GM12891 (cell line): ENCODE results near the gene TMEM255B.
"Not testable (repeated sequence)": the region's sequence is repeated elsewhere in the genome, so short reads cannot be mapped to it uniquely, and the experiment has no call there.

Experiments
- DNase-seq: peaks from one replicate; pipeline ENCODE4 v3.0.0; 2011; ENCODE audit warnings: low spot score; ENCODE audit not compliant: insufficient read length
- FAIRE-seq: peaks from 2 replicates; lab custom pipeline; 2011; peaks lifted over from hg19 to GRCh38; lab: Jason Lieb, UNC
- PAX5 ChIP-seq: IDR thresholded peaks from 2 replicates; pipeline ENCODE4 v1.6.1; 2011; ENCODE audit warnings: low read length, moderate library complexity, mild to moderate bottlenecking; ENCODE audit not compliant: insufficient read depth, severe bottlenecking
- POLR2A ChIP-seq: IDR thresholded peaks from 2 replicates; pipeline ENCODE4 v1.6.1; 2011; ENCODE audit warnings: low read depth, low read length, control low read depth
- POLR2AphosphoS5 ChIP-seq: IDR thresholded peaks from 2 replicates; pipeline ENCODE4 v1.6.1; 2011; ENCODE audit warnings: low read depth, low read length, control low read depth
- POU2F2 ChIP-seq: IDR thresholded peaks from 2 replicates; pipeline ENCODE4 v1.6.1; 2011; ENCODE audit warnings: low read depth, mild to moderate bottlenecking, control low read depth, low read length, moderate library complexity
- SPI1 ChIP-seq: IDR thresholded peaks from 2 replicates; pipeline ENCODE4 v1.6.1; 2011; ENCODE audit warnings: low read depth, low read length, control low read depth
- TAF1 ChIP-seq: IDR thresholded peaks from 2 replicates; pipeline ENCODE4 v1.6.1; 2011; ENCODE audit warnings: low read depth, low read length, control low read depth

Gene TMEM255B

DNA sequence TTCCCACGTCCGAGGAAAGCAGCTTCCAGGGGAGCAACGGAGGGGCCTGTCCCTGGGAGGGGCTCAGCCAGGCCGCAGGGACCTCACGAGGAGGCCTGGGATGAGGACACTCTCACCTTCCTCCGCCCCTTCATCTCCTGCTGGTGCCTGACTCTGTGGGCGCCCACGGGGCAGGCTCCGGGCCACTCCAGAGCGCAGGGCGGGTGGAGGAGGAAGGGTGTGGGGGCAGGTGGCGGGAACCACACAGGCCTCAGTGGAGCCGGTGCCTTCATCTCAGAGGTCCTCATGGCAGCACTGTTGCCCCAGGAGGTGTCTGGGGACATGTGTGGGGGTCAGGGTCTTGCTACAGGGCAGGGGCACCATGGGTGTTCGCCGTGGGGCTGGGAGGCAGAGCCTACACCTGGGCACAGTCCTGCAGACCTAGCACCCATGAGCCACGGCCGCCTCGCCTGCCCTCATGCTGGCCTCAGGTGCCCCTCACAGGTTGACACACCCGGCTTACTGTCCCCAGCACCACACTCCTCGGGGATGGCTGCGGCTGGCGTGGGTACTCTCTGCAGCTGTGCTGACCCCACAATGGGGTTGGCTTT, 10.1 kb upstream of the TMEM255B start:
- TF ChIP-seq SPI1 (no peak), PAX5 (no peak), POLR2AphosphoS5 (no peak), POU2F2 (no peak), TAF1 (no peak), POLR2A (no peak)
- FAIRE-seq = no peak
- no peak for DNase-seq

- no peak for DNase-seq
- TF ChIP-seq POLR2AphosphoS5 (no peak), POLR2A (no peak), TAF1 (no peak), PAX5 (no peak), SPI1 (no peak), POU2F2 (no peak)
- FAIRE-seq = no peak
Observed at GRCh38 chr13:113749507-113749906, 9.5 kb upstream of the TMEM255B start.

DNA sequence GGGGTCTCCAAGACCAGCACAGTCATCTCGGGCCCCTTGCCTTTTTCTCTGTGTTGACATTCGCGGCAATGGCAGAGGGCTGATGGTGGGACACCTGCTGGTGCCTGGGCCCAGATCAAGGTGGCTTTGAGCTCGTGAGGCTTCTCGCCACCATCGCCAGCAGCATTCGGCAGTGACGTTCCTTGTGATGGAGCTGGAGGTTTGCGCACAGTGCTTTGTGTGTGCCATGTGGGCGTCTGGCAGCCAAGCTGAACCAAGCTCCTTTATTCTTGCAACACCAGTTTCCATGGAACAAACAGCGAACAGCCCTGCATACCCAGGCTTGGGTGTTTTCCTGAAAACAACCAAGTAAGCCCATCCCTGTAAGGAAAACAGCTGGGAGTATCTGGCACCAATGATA, 9.1 kb upstream of the TMEM255B start:
- DNase-seq (no peak), FAIRE-seq (no peak)
- TF ChIP-seq TAF1 = no peak
- TF ChIP-seq POLR2AphosphoS5 = no peak
- TF ChIP-seq SPI1 = no peak
- no peak for TF ChIP-seq POLR2A
- no peak for TF ChIP-seq PAX5
- TF ChIP-seq POU2F2 = no peak

- peak; percentile 76 for FAIRE-seq
- TF ChIP-seq TAF1 (no peak), POLR2AphosphoS5 (no peak), PAX5 (no peak), POU2F2 (no peak), SPI1 (no peak), POLR2A (no peak)
- no peak for DNase-seq
Observed at GRCh38 chr13:113750554-113751399, 8.2 kb upstream of the TMEM255B start.

GRCh38 chr13:113751491-113751890, 7.5 kb upstream of the TMEM255B start:
- FAIRE-seq (no peak), DNase-seq (no peak)
- TF ChIP-seq POU2F2 = no peak
- TF ChIP-seq POLR2AphosphoS5 = no peak
- TF ChIP-seq PAX5 = no peak
- TF ChIP-seq POLR2A = no peak
- TF ChIP-seq TAF1 = no peak
- no peak for TF ChIP-seq SPI1

- FAIRE-seq, DNase-seq: not testable (repeated sequence)
Observed at GRCh38 chr13:113752211-113752986, 6.6 kb upstream of the TMEM255B start.

- TF ChIP-seq TAF1 (no peak), POLR2A (no peak), PAX5 (no peak), POLR2AphosphoS5 (no peak), SPI1 (no peak), POU2F2 (no peak)
- DNase-seq (no peak), FAIRE-seq (no peak)
Observed at GRCh38 chr13:113753171-113753570, 5.9 kb upstream of the TMEM255B start.

- TF ChIP-seq POLR2A (no peak), POLR2AphosphoS5 (no peak), PAX5 (no peak), POU2F2 (no peak), SPI1 (no peak), TAF1 (no peak)
- DNase-seq (no peak), FAIRE-seq (no peak)
Observed at GRCh38 chr13:113754242-113754641, 4.8 kb upstream of the TMEM255B start.

- TF ChIP-seq POLR2AphosphoS5 (no peak), SPI1 (no peak), POU2F2 (no peak), TAF1 (no peak), POLR2A (no peak), PAX5 (no peak)
- no peak for DNase-seq
- FAIRE-seq = no peak
Observed at GRCh38 chr13:113754691-113755090, 4.3 kb upstream of the TMEM255B start.
